Activated T-helper 1 cell treated with Interleukin-2 at 50 U/mL for 16 hours (primary cell): ENCODE data around the gene PCSK9.
"Not testable (repeated sequence)": the region's sequence is repeated elsewhere in the genome, so short reads cannot be mapped to it uniquely, and the experiment has no call there.

ENCODE experiments used
- DNase-seq: peaks from one replicate; pipeline ENCODE4 v3.0.0-alpha.2; 2020; ENCODE audit warnings: low read depth

Gene PCSK9

DNA sequence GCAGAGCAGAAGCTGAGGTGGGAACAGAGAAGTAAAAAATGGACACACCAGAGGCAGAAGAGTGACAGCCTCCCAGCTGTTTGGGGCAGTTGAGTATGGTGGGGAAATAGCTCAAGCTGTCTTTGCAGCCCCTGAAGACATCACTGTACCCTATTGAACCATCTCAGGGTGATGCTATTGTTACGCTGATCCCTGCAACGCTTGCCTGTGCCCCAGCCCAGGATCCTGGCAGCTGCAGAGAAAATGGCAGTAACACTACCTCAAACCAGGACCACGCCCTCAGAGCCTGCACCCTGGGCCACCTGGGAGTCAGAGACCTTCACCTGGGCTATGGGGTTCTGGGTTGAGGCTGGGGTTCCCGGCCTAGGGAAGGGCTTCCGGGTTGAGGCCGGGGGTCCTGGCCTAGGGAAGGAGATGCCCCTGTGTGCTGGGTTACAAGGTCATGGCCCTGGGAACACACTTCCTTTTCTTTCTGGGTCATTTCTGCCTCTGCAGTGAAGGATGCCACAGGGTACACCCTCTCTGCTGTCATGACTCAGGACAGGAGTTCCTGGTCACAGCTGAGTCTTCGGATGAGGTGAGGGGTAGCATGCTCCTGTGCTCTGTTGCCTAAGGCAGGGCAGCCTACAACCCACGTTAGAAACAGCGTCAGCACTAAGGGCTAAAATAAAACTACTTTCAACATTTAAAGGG is 29.0 kb upstream of the PCSK9 start:
- no peak for DNase-seq

DNA sequence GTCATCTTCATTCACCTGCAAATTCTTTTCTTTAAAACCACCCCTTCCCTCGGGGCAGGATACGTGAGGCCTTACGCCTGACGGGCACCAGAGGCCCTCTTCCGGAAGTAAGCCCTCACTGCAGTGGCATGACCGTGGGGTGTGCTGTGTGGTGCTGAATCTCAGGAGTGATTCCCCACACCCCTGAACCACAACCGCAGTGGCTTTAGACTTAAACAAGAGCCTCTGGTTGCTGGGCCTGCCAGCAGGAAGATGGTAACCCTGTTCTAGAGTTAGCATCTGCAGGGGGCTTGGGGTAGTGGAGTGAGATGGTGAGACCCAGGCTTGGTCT is 28.5 kb upstream of the PCSK9 start:
- no peak for DNase-seq

DNA sequence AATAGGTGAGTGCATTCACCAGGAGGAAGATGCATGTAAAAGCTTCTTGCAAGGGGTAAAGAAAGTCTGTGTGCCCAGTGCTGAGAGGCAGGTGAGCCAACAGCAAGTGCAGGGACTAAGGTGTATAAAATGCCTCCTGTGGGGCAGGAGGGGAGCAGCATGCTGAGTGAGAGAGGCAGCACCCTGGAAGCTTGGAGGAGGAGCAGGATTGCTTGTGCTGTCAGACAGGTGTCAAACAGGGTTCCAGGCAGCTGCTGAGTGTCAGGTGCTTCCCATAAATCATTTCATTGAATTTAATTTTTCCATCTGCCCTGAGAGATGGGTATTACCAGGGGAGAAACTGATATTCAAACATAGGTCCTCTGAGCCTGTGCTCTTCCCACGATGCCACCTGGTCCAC is 26.7 kb upstream of the PCSK9 start:
- DNase-seq: no peak

DNA sequence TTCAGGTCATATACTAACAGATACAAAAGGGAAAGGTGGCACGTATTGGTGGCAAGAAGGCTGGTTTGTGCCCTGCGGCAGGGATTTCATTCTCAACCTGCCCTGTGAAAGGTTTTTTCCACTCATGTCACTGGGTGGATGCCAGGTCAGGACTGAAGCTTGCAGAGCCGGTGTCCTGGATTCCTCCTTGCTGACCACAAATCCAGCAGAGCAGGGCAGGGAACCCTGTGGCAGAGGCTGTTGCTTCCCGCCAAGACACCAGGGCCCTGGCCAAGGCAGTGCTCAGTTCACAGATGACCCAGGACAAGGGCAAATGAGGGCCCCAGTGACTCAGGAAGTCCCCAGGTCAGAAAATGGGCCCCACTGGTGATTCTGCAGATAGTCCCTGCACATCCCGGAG is 24.2 kb upstream of the PCSK9 start:
- no peak for DNase-seq

DNA sequence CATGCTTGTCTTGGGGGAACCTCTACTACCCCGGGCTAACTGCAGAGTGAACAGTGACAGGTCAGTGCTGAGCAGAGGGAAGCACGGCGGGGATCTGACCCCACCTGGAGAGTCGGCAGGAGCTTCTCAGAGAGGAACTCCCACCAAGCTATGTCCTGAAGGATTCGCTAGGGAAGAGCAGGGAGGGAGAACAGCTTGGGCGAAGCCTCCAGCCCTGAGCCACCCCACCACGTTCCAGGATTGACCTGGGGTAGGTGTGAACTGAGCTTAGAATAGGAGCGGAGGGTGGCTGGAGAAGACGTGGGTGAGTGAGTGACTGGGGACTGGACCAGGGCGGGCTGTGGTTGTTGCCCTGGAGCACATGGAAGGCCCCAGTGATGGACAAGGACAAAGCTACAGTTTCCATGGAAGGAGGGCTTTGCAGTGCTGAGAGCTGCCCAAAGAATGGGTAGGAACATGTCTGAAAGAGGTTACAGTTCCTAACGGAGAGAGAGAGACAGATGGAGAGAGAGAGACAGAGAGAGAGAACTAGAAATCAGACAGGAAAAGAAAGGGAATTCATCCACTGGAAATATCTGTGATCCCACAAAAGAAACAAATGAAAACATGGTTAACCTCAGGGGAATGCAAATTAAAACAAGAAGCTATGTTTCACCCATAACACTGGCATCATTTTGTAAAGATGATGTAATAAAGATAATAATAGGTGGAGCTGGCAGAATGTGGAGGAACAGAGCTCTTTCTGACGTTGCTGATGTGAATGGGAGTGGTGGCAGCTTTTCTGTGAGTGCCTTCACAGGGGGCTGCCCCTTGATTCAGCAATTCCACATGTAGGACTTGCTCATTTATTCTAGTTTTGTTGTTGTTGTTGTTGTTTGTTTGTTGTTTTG is 23.4 kb upstream of the PCSK9 start:
- no peak for DNase-seq

DNA sequence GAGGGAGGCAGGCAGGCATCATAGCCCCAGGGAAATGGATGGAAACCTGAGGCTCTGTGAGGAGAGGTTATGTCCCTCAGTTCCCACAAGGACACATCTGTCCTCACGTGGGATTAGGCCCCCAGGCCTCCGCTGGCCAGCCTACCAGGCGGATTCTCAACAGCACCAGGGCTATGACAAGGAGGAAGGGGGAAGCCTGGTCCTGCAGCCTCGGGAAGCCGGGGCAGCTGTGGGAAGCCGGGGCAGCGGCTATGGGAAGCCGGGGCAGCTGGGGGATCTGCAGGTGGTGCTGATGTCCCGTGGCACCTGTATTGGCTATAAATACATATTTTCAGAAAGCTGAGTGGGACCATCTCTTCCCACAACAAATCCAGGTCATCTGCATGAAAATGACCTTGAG is 21.0 kb upstream of the PCSK9 start:
- no peak for DNase-seq

DNA sequence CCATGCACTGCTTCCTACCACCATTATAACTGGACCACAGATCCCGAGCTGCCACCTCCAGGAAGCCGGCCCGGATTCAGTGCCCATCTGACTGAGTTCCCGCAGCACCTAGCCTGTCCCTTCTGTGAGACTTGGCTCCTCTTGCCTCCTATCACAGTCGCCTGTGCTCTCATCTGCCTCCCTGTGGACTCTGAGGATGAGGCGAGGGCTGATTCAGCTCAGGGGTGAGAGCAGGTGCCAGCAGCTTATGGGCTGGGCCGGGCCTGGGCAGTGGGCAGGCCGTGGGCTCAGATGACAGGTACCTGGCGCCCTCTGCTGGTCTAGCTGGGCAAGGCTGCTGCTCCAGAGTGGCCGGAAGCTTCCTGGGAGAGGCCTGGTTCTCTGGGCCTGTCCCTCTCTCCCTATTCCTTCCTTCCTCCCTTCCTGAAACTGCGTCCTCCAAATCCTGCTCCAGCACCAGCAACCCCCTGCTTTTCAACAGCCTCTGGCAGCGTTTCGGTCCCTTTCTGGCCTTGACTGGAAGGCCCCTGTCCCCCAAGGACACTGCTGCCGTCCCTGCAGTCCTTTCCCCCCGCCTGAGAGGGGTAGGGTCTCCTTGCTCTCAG is 17.3 kb upstream of the PCSK9 start:
- peak; percentile 28 for DNase-seq

DNA sequence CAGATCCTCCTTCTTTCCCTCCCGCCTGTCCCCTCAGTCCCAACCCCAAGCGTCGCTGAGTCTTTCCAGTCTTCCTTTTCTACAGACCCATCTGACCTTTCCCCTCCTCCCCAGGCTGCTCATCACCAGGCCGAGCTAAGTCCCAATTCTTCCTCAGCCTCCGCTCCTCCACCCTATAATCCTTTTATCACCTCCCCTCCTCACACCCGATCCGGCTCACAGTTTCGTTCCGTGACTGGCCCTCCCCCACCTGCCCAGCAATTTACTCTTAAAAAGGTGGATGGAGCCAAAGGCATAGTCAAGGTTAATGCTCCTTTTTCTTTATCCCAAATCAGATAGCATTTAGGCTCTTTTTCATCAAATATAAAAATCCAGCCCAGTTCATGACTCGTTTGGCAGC is 15.2 kb upstream of the PCSK9 start:
- not testable (repeated sequence) for DNase-seq

DNA sequence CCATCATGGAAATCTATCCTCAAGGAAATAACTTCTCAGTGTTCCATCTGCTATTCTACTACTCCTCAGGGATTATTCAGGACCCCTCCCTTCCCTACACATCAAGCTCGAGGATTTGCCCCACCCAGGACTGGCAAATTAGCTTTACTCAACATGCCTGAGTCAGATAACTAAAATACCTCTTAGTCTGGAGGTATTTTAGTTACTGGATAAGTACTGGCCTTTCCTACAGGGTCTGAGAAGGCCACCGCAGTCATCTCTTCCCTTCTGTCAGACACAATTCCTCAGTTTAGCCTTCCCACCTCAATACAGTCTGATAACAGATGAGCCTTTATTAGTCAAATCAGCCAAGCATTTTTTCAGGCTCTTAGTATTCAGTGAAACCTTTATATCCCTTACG is 12.7 kb upstream of the PCSK9 start:
- DNase-seq: not testable (repeated sequence)

DNA sequence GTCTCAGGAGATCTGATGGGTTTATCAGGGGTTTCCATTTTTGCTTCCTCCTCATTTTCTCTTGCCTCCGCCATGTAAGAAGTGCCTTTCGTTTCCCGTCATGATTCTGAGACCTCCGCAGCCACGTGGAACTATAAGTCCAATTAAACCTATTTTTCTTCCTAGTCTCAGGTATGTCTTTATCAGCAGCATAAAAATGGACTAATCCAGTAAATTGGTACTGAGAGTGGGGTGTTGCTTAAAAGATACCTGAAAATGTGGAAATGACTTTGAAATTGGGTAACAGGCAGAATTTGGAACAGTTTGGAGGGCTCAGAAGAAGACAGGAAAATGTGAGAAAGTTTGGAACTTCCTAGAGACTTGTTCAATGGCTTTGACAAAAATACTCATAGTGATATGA is 8.2 kb upstream of the PCSK9 start:
- not testable (repeated sequence) for DNase-seq

DNA sequence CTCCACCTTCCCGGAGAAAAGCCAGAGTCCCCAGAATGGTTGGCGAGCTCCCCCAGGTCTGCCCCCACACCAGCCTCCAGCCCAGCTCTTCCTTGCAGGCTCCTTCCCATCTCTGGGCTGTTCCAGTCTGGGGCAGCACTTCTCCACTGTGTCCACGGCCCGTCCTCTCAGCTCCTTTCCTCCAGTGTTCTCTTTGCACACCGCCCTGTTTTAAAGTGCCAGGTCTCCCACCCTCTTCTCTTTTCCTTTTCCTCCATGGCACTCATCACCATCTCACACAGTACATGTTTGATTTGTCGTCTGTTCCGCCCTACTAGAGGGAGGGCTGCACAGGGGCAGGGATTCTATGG is 6.1 kb upstream of the PCSK9 start:
- no peak for DNase-seq

DNA sequence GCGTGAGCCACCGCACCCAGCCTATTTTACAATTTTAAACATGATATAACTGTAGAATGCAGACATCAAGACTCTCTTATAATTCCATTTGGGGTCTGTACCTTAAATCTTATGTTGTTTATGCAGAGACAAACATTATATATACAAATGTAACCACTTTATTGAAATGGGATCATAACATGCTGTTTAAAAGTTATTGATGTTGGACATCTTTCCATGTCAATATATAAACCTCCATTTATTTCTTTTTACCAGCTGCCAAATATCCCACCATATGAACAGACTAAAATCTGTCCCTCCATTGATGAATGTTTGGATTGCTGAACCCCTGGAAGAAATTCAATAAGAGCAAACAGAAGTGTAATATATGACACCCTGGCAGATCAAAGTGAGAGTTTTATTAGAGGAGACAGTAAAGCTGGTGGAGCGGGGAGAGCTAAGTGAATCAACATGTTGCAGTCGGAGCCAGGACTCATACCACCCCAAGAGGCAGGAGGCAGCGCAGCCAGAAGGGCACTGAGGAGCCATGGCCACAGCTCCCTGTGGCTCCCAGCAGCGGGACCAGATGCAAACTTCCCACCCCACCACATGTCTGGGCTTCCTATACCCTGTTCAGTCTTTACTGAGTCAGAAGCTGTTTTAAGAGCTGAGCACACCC is 4.7 kb upstream of the PCSK9 start:
- DNase-seq: no peak

DNA sequence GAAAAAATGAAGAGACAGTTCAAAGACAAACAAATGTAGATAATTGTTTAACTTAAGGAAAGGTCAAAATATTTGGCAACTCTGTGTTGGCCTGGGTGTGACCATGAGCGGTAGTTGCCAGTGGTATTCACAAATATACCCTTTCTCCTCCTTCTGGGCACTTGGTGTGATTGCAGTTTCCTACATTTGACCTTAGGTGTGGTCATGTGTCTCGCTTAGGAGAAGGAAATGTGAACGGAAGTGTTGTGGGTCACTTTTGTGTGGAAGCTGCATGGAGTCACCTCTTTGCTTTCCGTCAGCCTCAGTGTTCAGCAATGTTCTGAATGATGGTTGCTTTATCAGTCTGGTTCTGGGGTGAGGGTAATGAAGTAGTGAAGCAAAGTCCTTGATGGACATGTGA is 3.4 kb upstream of the PCSK9 start:
- no peak for DNase-seq

DNA sequence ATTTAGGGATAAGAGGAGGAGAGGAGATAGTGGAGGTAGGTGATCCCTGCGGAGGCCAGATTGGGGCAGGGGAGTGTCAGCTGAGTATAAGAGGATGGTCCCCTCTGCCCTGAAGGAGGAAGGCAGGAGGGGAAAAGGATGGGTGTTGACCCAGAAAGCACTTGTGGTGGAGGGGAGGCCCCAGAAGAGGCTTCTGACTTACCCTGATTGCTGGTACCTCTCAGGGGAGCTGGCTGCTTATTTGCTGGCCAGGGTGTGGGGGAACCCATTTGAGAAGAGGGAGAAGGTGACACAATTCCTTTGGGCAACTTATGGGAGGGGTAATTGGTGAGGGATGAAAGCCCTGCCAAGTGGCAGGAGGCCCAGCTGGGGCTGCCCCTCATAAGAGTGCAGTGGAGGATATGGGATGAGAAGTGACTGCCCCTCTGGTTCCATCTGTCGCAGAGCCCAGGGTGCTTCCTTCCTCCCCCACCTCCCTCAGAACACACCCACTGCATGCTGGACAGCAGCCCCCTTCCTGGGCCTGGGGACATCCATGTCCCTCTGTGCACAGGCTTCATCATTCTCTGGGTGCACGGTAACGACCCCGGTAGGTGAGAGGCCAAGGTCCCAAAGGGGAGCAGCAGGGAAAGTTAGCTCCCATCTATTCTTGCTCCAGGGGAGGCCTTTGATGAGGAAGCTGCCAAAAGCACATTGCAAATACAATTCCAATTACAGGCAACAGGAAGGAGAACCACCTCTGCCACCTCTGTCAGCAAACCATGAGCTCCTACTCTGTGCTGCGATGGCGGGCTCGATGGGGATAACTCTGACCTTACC is 1.4 kb upstream of the PCSK9 start:
- no peak for DNase-seq

DNA sequence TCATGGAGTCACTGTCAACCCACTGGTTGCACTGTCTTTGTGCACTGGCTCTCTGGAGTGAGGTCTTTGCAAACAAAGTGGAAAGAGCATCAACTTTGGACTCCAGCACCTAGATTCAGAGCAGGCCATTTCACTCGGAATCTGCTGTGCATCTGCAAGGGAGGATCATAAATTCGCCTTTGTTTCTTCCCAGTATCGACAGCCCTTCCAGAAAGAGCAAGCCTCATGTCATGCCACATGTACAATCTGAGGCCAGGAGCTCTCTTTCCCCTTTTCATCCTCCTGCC is 853 bp upstream of the PCSK9 start:
- DNase-seq: no peak

DNA sequence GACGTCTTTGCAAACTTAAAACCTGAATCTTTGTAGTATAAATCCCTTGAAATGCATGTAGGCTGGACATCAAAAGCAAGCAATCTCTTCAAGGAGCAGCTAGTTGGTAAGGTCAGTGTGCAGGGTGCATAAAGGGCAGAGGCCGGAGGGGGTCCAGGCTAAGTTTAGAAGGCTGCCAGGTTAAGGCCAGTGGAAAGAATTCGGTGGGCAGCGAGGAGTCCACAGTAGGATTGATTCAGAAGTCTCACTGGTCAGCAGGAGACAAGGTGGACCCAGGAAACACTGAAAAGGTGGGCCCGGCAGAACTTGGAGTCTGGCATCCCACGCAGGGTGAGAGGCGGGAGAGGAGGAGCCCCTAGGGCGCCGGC is 390 bp upstream of the PCSK9 start:
- DNase-seq: no peak

DNA sequence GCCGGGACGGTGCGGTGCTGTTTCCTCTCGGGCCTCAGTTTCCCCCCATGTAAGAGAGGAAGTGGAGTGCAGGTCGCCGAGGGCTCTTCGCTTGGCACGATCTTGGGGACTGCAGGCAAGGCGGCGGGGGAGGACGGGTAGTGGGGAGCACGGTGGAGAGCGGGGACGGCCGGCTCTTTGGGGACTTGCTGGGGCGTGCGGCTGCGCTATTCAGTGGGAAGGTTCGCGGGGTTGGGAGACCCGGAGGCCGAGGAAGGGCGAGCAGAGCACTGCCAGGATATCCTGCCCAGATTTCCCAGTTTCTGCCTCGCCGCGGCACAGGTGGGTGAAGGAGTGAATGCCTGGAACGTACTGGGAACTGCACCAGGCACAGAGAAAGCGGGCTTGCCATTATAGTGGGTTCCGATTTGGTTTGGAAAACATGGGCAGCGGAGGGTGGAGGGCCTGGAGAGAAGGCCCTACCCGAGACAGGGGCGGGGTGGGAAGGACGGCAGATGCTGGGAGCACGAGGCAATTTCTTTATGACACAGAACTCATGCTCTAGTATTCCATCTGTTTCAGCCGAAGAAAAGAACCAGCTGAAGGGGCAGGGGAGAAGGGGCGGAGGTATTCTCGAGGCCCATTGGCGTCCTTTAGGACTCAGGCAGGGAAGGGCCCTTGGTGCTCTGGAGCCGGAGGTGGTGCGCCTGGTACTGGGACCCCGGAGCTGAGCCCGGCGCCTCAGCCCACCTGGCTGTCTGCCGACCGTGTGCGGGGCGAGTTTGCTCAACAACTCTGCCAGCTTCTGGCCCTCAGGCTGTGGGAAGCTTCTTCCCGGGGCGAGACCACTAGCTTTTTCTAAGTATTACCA is 960 bp downstream of the PCSK9 start:
- DNase-seq: no peak

DNA sequence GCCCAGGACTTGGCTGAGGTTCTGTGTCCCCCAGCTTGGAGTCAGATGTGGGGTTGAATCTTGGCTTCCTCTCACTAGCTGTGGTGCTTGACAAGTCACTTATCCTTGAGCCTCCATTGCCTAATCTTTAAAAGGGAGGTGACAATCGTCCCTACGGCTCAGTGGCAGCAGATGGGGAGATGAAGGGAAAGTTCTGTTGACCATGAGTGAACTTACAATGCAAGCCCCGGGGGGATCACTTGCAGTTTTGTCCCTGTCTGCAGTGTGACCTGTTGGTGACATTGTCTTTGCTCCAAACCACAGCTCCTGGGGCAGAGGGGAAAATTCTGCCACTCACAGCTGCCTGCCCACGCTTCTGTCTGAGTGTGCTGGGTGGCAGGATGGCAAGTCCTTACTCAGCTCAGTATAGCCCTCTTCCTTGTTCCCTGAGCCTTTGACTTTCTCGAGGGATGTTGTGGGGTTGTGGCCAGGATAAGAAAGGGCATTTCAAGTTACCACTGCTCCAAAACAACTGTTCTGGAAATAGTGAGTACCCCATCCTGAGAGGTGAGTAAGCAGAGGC is 1.7 kb downstream of the PCSK9 start:
- DNase-seq: no peak

DNA sequence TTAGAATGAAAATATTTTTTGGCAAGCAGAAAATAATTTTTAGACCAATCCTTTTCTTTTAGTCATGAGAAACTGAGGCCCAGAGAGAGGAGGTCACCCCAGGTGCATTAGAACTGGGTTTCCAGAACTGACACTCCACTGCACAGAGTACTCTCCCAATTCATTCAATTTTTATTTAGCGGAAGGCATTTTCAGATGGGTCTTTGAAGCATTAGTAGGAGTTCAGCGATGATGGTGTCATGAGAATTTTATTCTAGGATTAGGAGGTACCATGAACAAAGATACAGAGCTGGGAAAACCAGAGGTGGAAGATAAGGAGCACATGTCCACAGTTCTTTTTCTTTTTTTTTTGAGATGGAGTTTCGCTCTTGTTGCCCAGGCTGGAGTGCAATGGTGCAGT is 2.3 kb downstream of the PCSK9 start:
- no peak for DNase-seq

DNA sequence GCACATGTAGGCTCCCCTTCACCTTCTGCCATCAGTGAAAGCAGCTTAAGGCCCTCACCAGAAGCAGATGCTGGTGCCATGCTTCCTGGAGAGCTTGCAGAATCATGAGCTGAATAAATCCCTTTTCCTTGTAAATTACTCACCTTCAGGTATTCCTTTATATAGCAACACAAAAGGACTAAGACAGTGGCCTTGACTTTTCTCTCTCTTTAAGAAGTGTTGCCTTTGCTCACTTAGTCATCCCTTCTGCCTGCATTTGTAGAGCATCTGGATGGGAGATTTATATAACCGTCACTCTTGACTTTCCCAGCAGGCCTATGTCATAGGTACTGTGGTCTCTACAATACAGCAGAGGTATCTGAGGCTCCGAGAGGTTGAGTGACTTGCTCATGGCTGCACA is 3.7 kb downstream of the PCSK9 start:
- no peak for DNase-seq

DNA sequence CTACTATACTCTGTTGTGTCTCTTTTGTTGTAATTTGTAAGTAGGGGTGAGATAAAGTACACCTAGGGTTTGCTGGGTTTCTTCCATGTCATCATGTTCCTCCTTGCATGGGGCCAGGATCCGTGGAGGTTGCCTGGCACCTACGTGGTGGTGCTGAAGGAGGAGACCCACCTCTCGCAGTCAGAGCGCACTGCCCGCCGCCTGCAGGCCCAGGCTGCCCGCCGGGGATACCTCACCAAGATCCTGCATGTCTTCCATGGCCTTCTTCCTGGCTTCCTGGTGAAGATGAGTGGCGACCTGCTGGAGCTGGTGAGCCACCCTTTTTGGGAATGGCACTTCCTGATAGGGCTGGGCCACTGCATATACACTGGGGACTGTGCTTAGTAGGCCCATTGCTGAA is 4.4 kb downstream of the PCSK9 start:
- DNase-seq: no peak
